WTC11 (cell line): ENCODE measurements around the gene GALNT18. TPM values are rescaled to one million over a fixed set of nuclear protein-coding genes. Genes with fewer than 3 reads are reported as not detected.

Source experiments
- ATAC-seq: fragments of 200-7000 bp; cut with Tn5 transposase; 2 replicates; pipeline ENCODE4 v1.10.0; 2021; ENCODE audit warnings: mild to moderate bottlenecking, moderate library complexity
- CTCF ChIA-PET: fragments of 300-600 bp; sonication (Branson Sonifier 250); formaldehyde crosslinking; loops from one replicate; lab custom pipeline; 2021; ENCODE audit warnings: antibody characterized with exemption; lab: Charles Lee
- POLR2A ChIA-PET: fragments of 350-600 bp; sonication (Branson Sonifier 250); formaldehyde crosslinking; loops from one replicate; lab custom pipeline; 2021; ENCODE audit warnings: antibody characterized with exemption; lab: Charles Lee
- DNase-seq: peaks from one replicate; pipeline ENCODE4 v3.0.0; 2021; ENCODE audit warnings: low spot score
- H3K27ac Mint-ChIP-seq: 2 replicates; pipeline ENCODE4 v1.8.0; 2021; ENCODE audit warnings: mixed read lengths
- H3K27me3 Mint-ChIP-seq: 2 replicates; pipeline ENCODE4 v1.8.0; 2021; ENCODE audit warnings: low read depth, mild to moderate bottlenecking, moderate library complexity, mixed read lengths
- H3K36me3 Mint-ChIP-seq: 2 replicates; pipeline ENCODE4 v1.8.0; 2021; ENCODE audit warnings: mixed read lengths
- H3K4me1 Mint-ChIP-seq: 2 replicates; pipeline ENCODE4 v1.8.0; 2022; ENCODE audit warnings: mixed read lengths
- H3K4me3 Mint-ChIP-seq: 2 replicates; pipeline ENCODE4 v1.8.0; 2021; ENCODE audit warnings: mild to moderate bottlenecking, moderate library complexity, mixed read lengths
- H3K9me3 Mint-ChIP-seq: 2 replicates; pipeline ENCODE4 v1.8.0; 2021; ENCODE audit warnings: mixed read lengths
- ATF1 ChIP-seq: sonication (generic); formaldehyde crosslinking; IDR thresholded peaks from 2 replicates; pipeline ENCODE4 v1.8.1; 2023; ENCODE audit warnings: mild to moderate bottlenecking, moderate library complexity, missing genetic modification reagents
- CREB1 ChIP-seq: sonication (generic); formaldehyde crosslinking; IDR thresholded peaks from 2 replicates; pipeline ENCODE4 v1.8.0; 2023; ENCODE audit warnings: mild to moderate bottlenecking, missing genetic modification reagents
- ESRRA ChIP-seq: sonication (generic); formaldehyde crosslinking; IDR thresholded peaks from 2 replicates; pipeline ENCODE4 v1.8.1; 2022; ENCODE audit warnings: mild to moderate bottlenecking, missing genetic modification reagents, borderline replicate concordance
- ETV6 ChIP-seq: sonication (generic); formaldehyde crosslinking; IDR thresholded peaks from 2 replicates; pipeline ENCODE4 v1.8.1; 2022; ENCODE audit warnings: mild to moderate bottlenecking, missing genetic modification reagents
- FOXJ3 ChIP-seq: sonication (generic); formaldehyde crosslinking; IDR thresholded peaks from 2 replicates; pipeline ENCODE4 v1.9.0; 2021; ENCODE audit warnings: missing genetic modification reagents, mild to moderate bottlenecking, borderline replicate concordance
- GABPB1 ChIP-seq: sonication (generic); formaldehyde crosslinking; IDR thresholded peaks from 2 replicates; pipeline ENCODE4 v1.8.1; 2023; ENCODE audit warnings: mild to moderate bottlenecking, missing genetic modification reagents
- GRHL2 ChIP-seq: fragments of 250-450 bp; sonication (Bioruptor Pico); IDR thresholded peaks from 2 replicates; pipeline ENCODE4 v1.8.0; 2022; ENCODE audit warnings: mild to moderate bottlenecking, moderate library complexity; ENCODE audit not compliant: insufficient replicate concordance, severe bottlenecking
- IRF2 ChIP-seq: sonication (generic); formaldehyde crosslinking; IDR thresholded peaks from 2 replicates; pipeline ENCODE4 v1.8.0; 2022; ENCODE audit warnings: low read depth, missing genetic modification reagents, borderline replicate concordance
- NFE2L1 ChIP-seq: sonication (generic); formaldehyde crosslinking; IDR thresholded peaks from 2 replicates; pipeline ENCODE4 v1.8.1; 2023; ENCODE audit warnings: missing genetic modification reagents
- OVOL2 ChIP-seq: fragments of 250-450 bp; sonication (Bioruptor Pico); IDR thresholded peaks from 2 replicates; pipeline ENCODE4 v1.9.0; 2021; ENCODE audit warnings: mild to moderate bottlenecking, borderline replicate concordance
- PRRX2 ChIP-seq: fragments of 250-450 bp; sonication (Bioruptor Pico); IDR thresholded peaks from 2 replicates; pipeline ENCODE4 v1.8.0; 2021; ENCODE audit warnings: mild to moderate bottlenecking
- ZNF396 ChIP-seq: fragments of 250-450 bp; sonication (Bioruptor Pico); IDR thresholded peaks from 2 replicates; pipeline ENCODE4 v1.8.0; 2021; ENCODE audit warnings: mild to moderate bottlenecking, moderate library complexity, borderline replicate concordance
- ZNF423 ChIP-seq: fragments of 250-450 bp; sonication (Bioruptor Pico); IDR thresholded peaks from 2 replicates; pipeline ENCODE4 v2.1.2; 2022; ENCODE audit warnings: mild to moderate bottlenecking, moderate library complexity
- ZNF671 ChIP-seq: fragments of 250-450 bp; sonication (Bioruptor Pico); IDR thresholded peaks from 2 replicates; pipeline ENCODE4 v1.8.0; 2021; ENCODE audit warnings: mild to moderate bottlenecking
- total RNA-seq: library from RNA; stranded (reverse); gene quantifications from 3 replicates; pipeline ENCODE4 v1.2.3, GENCODE V29; 2021
- TF ChIP-seq, protein P1 (sequence below): sonication (generic); formaldehyde crosslinking; IDR thresholded peaks from 2 replicates; pipeline ENCODE4 v1.8.0; 2023; ENCODE audit warnings: missing genetic modification reagents
- TF ChIP-seq, protein P2 (sequence below): sonication (generic); formaldehyde crosslinking; IDR thresholded peaks from 2 replicates; pipeline ENCODE4 v1.8.0; 2022; ENCODE audit warnings: mild to moderate bottlenecking, missing genetic modification reagents
- TF ChIP-seq, protein P3 (sequence below): sonication (generic); formaldehyde crosslinking; IDR thresholded peaks from 2 replicates; pipeline ENCODE4 v1.8.1; 2022; ENCODE audit warnings: low read depth, missing genetic modification reagents, borderline replicate concordance
- TF ChIP-seq, protein P4 (sequence below): sonication (generic); formaldehyde crosslinking; conservative IDR thresholded peaks from 2 replicates; pipeline ENCODE4 v1.8.1; 2022; ENCODE audit warnings: mild to moderate bottlenecking, missing genetic modification reagents
- TF ChIP-seq, protein P5 (sequence below): sonication (generic); formaldehyde crosslinking; IDR thresholded peaks from 2 replicates; pipeline ENCODE4 v1.8.1; 2022; ENCODE audit warnings: missing genetic modification reagents, borderline replicate concordance
- TF ChIP-seq, protein P6 (sequence below): sonication (generic); formaldehyde crosslinking; IDR thresholded peaks from 2 replicates; pipeline ENCODE4 v1.8.0; 2022; ENCODE audit warnings: mild to moderate bottlenecking, missing genetic modification reagents
- TF ChIP-seq, protein P7 (sequence below): sonication (generic); formaldehyde crosslinking; IDR thresholded peaks from 2 replicates; pipeline ENCODE4 v1.8.1; 2023; ENCODE audit warnings: mild to moderate bottlenecking, missing genetic modification reagents

The GALNT18 gene
- total RNA-seq, 1 experiment from 2014 or later, result 5.0 TPM

DNA sequence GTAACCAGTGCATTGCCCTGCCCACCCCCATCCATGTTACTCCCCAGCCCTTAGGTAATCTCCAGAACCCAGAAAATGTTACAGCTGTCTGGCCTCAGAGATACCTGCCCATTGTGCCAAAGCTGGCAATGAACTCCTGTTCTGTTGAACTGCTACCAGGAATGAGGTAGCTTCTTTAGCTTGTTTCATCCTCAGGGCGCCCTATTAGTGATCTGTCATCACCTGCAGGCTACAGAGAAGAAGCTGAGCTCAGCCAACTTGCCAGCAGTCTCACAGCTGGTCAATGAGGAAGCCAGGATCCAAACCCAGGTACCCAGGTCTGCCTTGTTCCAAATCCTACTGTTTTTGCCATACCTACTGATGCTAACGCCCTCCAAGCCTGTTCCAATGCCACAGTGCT lies 88.7 kb downstream of the GALNT18 start:
- Mint-ChIP-seq H3K27ac (no peak overlapping the region), H3K27me3 (no peaks in the 10 kb centered on the region), H3K4me1 (peaks cover 10% of the 10 kb centered on the region), H3K4me3 (no peak overlapping the region), H3K36me3 (no peaks in the 10 kb centered on the region), H3K9me3 (no peaks in the 10 kb centered on the region)
- no peak for DNase-seq
- CTCF ChIA-PET, result interaction anchor here (0.8 to 1.2 kb wide), 2 partner anchors 12 to 377 kb away, joined by 3 read pairs; no protein-coding TSS in a partner anchor
- POLR2A ChIA-PET, result no interaction called here
- TF ChIP-seq NFE2L1 (CRISPR knock-in tag) (no peak), OVOL2 (CRISPR knock-in tag) (no peak), ZNF423 (CRISPR knock-in tag) (no peak), FOXJ3 (CRISPR knock-in tag) (no peak), CREB1 (CRISPR knock-in tag) (no peak), PRRX2 (no peak), ZNF671 (no peak), GABPB1 (no peak), ESRRA (CRISPR knock-in tag) (no peak)
- TF ChIP-seq, protein P1, sequence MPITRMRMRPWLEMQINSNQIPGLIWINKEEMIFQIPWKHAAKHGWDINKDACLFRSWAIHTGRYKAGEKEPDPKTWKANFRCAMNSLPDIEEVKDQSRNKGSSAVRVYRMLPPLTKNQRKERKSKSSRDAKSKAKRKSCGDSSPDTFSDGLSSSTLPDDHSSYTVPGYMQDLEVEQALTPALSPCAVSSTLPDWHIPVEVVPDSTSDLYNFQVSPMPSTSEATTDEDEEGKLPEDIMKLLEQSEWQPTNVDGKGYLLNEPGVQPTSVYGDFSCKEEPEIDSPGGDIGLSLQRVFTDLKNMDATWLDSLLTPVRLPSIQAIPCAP (CRISPR knock-in tag), result no peak
- TF ChIP-seq, protein P2, sequence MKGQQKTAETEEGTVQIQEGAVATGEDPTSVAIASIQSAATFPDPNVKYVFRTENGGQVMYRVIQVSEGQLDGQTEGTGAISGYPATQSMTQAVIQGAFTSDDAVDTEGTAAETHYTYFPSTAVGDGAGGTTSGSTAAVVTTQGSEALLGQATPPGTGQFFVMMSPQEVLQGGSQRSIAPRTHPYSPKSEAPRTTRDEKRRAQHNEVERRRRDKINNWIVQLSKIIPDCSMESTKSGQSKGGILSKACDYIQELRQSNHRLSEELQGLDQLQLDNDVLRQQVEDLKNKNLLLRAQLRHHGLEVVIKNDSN (CRISPR knock-in tag), result no peak
- TF ChIP-seq, protein P3, sequence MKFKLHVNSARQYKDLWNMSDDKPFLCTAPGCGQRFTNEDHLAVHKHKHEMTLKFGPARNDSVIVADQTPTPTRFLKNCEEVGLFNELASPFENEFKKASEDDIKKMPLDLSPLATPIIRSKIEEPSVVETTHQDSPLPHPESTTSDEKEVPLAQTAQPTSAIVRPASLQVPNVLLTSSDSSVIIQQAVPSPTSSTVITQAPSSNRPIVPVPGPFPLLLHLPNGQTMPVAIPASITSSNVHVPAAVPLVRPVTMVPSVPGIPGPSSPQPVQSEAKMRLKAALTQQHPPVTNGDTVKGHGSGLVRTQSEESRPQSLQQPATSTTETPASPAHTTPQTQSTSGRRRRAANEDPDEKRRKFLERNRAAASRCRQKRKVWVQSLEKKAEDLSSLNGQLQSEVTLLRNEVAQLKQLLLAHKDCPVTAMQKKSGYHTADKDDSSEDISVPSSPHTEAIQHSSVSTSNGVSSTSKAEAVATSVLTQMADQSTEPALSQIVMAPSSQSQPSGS, result no peak
- TF ChIP-seq, protein P4, sequence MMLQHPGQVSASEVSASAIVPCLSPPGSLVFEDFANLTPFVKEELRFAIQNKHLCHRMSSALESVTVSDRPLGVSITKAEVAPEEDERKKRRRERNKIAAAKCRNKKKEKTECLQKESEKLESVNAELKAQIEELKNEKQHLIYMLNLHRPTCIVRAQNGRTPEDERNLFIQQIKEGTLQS (CRISPR knock-in tag), result no peak
- TF ChIP-seq, protein P5, sequence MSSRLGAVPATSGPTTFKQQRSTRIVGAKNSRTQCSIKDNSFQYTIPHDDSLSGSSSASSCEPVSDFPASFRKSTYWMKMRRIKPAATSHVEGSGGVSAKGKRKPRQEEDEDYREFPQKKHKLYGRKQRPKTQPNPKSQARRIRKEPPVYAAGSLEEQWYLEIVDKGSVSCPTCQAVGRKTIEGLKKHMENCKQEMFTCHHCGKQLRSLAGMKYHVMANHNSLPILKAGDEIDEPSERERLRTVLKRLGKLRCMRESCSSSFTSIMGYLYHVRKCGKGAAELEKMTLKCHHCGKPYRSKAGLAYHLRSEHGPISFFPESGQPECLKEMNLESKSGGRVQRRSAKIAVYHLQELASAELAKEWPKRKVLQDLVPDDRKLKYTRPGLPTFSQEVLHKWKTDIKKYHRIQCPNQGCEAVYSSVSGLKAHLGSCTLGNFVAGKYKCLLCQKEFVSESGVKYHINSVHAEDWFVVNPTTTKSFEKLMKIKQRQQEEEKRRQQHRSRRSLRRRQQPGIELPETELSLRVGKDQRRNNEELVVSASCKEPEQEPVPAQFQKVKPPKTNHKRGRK (CRISPR knock-in tag), result no peak
- ATAC-seq, result no peak

DNA sequence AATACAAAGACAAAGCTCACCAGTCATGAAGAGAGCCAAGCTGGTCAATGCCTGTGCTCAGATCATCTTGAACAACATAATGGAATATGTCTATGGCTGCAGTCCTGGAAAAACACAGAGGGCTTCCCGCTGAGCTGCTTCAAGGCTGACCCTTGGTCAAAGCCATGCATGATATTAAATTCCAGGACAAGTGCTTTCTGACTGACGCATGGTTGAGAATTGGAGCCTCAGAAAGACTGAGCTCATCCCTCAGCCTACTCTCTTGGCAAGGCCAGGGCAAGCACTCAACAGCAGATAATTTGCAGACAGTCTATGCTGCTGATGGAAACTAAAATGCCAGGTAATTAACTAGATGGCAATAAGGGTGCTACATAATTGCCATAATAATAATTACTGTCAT lies 89.2 kb downstream of the GALNT18 start:
- Mint-ChIP-seq H3K4me1 (peaks cover 10% of the 10 kb centered on the region), H3K36me3 (no peaks in the 10 kb centered on the region), H3K27ac (no peak overlapping the region)
- no peak for DNase-seq
- TF ChIP-seq, protein P6, sequence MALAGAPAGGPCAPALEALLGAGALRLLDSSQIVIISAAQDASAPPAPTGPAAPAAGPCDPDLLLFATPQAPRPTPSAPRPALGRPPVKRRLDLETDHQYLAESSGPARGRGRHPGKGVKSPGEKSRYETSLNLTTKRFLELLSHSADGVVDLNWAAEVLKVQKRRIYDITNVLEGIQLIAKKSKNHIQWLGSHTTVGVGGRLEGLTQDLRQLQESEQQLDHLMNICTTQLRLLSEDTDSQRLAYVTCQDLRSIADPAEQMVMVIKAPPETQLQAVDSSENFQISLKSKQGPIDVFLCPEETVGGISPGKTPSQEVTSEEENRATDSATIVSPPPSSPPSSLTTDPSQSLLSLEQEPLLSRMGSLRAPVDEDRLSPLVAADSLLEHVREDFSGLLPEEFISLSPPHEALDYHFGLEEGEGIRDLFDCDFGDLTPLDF (CRISPR knock-in tag), result no peak
- TF ChIP-seq, protein P3, result no peak
- TF ChIP-seq GRHL2 (CRISPR knock-in tag), result no peak
- TF ChIP-seq ZNF396 (CRISPR knock-in tag), result no peak
- no peak for TF ChIP-seq GABPB1
- TF ChIP-seq ATF1 (CRISPR knock-in tag), result no peak
- no peak for TF ChIP-seq IRF2 (CRISPR knock-in tag)
- no peak for TF ChIP-seq ESRRA (CRISPR knock-in tag)
- TF ChIP-seq, protein P7, sequence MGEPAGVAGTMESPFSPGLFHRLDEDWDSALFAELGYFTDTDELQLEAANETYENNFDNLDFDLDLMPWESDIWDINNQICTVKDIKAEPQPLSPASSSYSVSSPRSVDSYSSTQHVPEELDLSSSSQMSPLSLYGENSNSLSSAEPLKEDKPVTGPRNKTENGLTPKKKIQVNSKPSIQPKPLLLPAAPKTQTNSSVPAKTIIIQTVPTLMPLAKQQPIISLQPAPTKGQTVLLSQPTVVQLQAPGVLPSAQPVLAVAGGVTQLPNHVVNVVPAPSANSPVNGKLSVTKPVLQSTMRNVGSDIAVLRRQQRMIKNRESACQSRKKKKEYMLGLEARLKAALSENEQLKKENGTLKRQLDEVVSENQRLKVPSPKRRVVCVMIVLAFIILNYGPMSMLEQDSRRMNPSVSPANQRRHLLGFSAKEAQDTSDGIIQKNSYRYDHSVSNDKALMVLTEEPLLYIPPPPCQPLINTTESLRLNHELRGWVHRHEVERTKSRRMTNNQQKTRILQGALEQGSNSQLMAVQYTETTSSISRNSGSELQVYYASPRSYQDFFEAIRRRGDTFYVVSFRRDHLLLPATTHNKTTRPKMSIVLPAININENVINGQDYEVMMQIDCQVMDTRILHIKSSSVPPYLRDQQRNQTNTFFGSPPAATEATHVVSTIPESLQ (CRISPR knock-in tag), result no peak
- TF ChIP-seq ETV6 (CRISPR knock-in tag), result no peak
- TF ChIP-seq FOXJ3 (CRISPR knock-in tag), result no peak
- TF ChIP-seq, all 79 proteins: peak for 0
- no peak for ATAC-seq
- ChIA-PET CTCF (interaction anchor here (0.8 to 1.4 kb wide), 3 partner anchors 12 to 377 kb away, joined by 3 to 4 read pairs (median 3); no protein-coding TSS in a partner anchor), POLR2A (no interaction called here)
- Mint-ChIP-seq H3K27me3 (no peaks in the 10 kb centered on the region), H3K9me3 (no peaks in the 10 kb centered on the region), H3K4me3 (no peak overlapping the region)
